IMR-90 (cell line): ENCODE results near the gene RHBDF2. TPM values are rescaled to one million over a fixed set of nuclear protein-coding genes. Genes with fewer than 3 reads are reported as not detected.

ENCODE experiments used
- ATAC-seq: fragments of 200-7000 bp; cut with Tn5 transposase; 2 replicates; pipeline ENCODE4 v1.9.1; 2020; ENCODE audit warnings: low read depth, mild to moderate bottlenecking, moderate library complexity
- BruUV-seq: library from RNA; stranded (reverse); fragments of 400-500 nt; replicated peaks from 2 replicates; lab custom pipeline; 2021; lab: Mats Ljungman, UMichigan
- CTCF ChIA-PET: fragments of 300-600 bp; formaldehyde crosslinking; extraction: SDS; loops from one replicate; lab custom pipeline; 2021; ENCODE audit warnings: antibody characterized with exemption; lab: Yijun Ruan, JAX
- POLR2A ChIA-PET: fragments of 300-600 bp; sonication (Branson Sonifier 250); formaldehyde crosslinking; loops from one replicate; lab custom pipeline; 2022; ENCODE audit warnings: antibody characterized with exemption; ENCODE audit not compliant: unreplicated experiment; lab: Charles Lee
- DNase-seq: peaks from one replicate; pipeline ENCODE4 v3.0.0; 2013
- H2AFZ ChIP-seq: replicated peaks from 2 replicates; pipeline ENCODE3; 2013; ENCODE audit warnings: low read length, mild to moderate bottlenecking; ENCODE audit not compliant: poor library complexity
- H2AK5ac ChIP-seq: 2 replicates; pipeline ENCODE4 v1.6.1; 2013; ENCODE audit warnings: low read depth, low read length, inconsistent platforms
- H2AK9ac ChIP-seq: replicated peaks from 2 replicates; pipeline ENCODE3; 2013; ENCODE audit warnings: mild to moderate bottlenecking, low read depth, low read length, moderate library complexity; ENCODE audit not compliant: poor library complexity
- H2BK120ac ChIP-seq: 2 replicates; pipeline ENCODE4 v1.6.1; 2013; ENCODE audit warnings: low read depth, low read length, inconsistent platforms
- H2BK15ac ChIP-seq: 3 replicates; pipeline ENCODE4 v1.6.1; 2013; ENCODE audit warnings: low read depth, low read length, inconsistent platforms
- H2BK20ac ChIP-seq: 2 replicates; pipeline ENCODE4 v1.6.1; 2013; ENCODE audit warnings: low read depth, mild to moderate bottlenecking, inconsistent platforms, low read length, moderate library complexity
- H2BK5ac ChIP-seq: 2 replicates; pipeline ENCODE4 v1.6.1; 2013; ENCODE audit warnings: mild to moderate bottlenecking, low read depth, low read length, inconsistent platforms; ENCODE audit not compliant: poor library complexity, severe bottlenecking
- H3K14ac ChIP-seq: replicated peaks from 2 replicates; pipeline ENCODE4 v1.6.1; 2013; ENCODE audit warnings: low read depth, low read length, inconsistent platforms
- H3K18ac ChIP-seq: 2 replicates; pipeline ENCODE4 v1.6.1; 2013; ENCODE audit warnings: low read depth, low read length, control low read depth
- H3K23ac ChIP-seq: 2 replicates; pipeline ENCODE4 v1.6.1; 2013; ENCODE audit warnings: low read depth, low read length, inconsistent platforms
- H3K27ac ChIP-seq: 2 replicates; pipeline ENCODE4 v1.5.1; 2013; ENCODE audit warnings: mild to moderate bottlenecking, control low read depth, low read length; ENCODE audit not compliant: insufficient read depth
- H3K27me3 ChIP-seq: 2 replicates; pipeline ENCODE4 v1.6.1; 2013; ENCODE audit warnings: low read length; ENCODE audit not compliant: control insufficient read depth, insufficient read depth
- H3K36me3 ChIP-seq: 2 replicates; pipeline ENCODE4 v1.6.1; 2013; ENCODE audit warnings: low read length, mixed read lengths; ENCODE audit not compliant: control insufficient read depth, insufficient read depth
- H3K4ac ChIP-seq: 2 replicates; pipeline ENCODE4 v1.6.1; 2013; ENCODE audit warnings: low read depth, low read length, inconsistent platforms
- H3K4me1 ChIP-seq: 2 replicates; pipeline ENCODE4 v1.6.1; 2013; ENCODE audit warnings: low read length, mixed read lengths; ENCODE audit not compliant: control insufficient read depth, insufficient read depth
- H3K4me2 ChIP-seq: 2 replicates; pipeline ENCODE4 v1.6.1; 2013; ENCODE audit warnings: low read depth, mild to moderate bottlenecking, control low read depth, low read length, moderate library complexity
- H3K4me3 ChIP-seq: 2 replicates; pipeline ENCODE4 v1.5.1; 2013; ENCODE audit warnings: low read depth, mild to moderate bottlenecking, control low read depth, low read length, moderate library complexity; ENCODE audit not compliant: insufficient read depth
- H3K56ac ChIP-seq: 2 replicates; pipeline ENCODE4 v1.6.1; 2013; ENCODE audit warnings: low read length, inconsistent platforms; ENCODE audit not compliant: insufficient read depth; ENCODE audit errors: extremely low read depth
- H3K79me1 ChIP-seq, 2 experiments: 2 replicates each; pipeline ENCODE4 v1.6.1; 2013; ENCODE audit warnings: low read length in 2 of 2, inconsistent platforms in 1 of 2, low read depth in 1 of 2
- H3K9ac ChIP-seq: 2 replicates; pipeline ENCODE4 v1.6.1; 2013; ENCODE audit warnings: low read depth, low read length, control low read depth
- H3K9me1 ChIP-seq: 2 replicates; pipeline ENCODE4 v1.6.1; 2013; ENCODE audit warnings: low read length, inconsistent platforms; ENCODE audit not compliant: insufficient read depth
- H3K9me3 ChIP-seq: 2 replicates; pipeline ENCODE4 v1.6.1; 2013; ENCODE audit warnings: low read length; ENCODE audit not compliant: control insufficient read depth, insufficient read depth
- H4K20me1 ChIP-seq: 2 replicates; pipeline ENCODE4 v1.6.1; 2013; ENCODE audit warnings: low read length, inconsistent platforms; ENCODE audit not compliant: insufficient read depth
- H4K5ac ChIP-seq: 2 replicates; pipeline ENCODE4 v1.6.1; 2013; ENCODE audit warnings: mild to moderate bottlenecking, low read depth, low read length, control low read depth
- H4K8ac ChIP-seq, 2 experiments: 2 replicates each; pipeline ENCODE4 v1.6.1; 2013; ENCODE audit warnings: low read depth in 2 of 2, low read length in 2 of 2, control low read depth in 1 of 2, inconsistent platforms in 1 of 2
- H4K91ac ChIP-seq: 2 replicates; pipeline ENCODE4 v1.6.1; 2013; ENCODE audit warnings: low read depth, low read length, inconsistent platforms; ENCODE audit not compliant: insufficient read depth
- BHLHE40 ChIP-seq: fragments of 150-350 bp; IDR thresholded peaks from 2 replicates; pipeline ENCODE4 v1.6.1; 2016; ENCODE audit warnings: mild to moderate bottlenecking, low read depth, low read length
- CEBPB ChIP-seq: IDR thresholded peaks from 2 replicates; pipeline ENCODE4 v1.6.1; 2012; ENCODE audit warnings: low read depth, low read length, improper control_type of control experiment
- CHD1 ChIP-seq: IDR thresholded peaks from 2 replicates; pipeline ENCODE4 v1.6.1; 2012; ENCODE audit warnings: low read depth, low read length, improper control_type of control experiment
- CTCF ChIP-seq: conservative IDR thresholded peaks from 2 replicates; pipeline ENCODE4 v1.5.1; 2012; ENCODE audit warnings: mild to moderate bottlenecking, low read depth, low read length, improper control_type of control experiment
- ELK1 ChIP-seq: fragments of 150-350 bp; IDR thresholded peaks from 2 replicates; pipeline ENCODE4 v1.6.1; 2016; ENCODE audit warnings: low read depth, mild to moderate bottlenecking, low read length, moderate library complexity, borderline replicate concordance
- FOS ChIP-seq: fragments of 150-350 bp; IDR thresholded peaks from 2 replicates; pipeline ENCODE4 v1.6.1; 2016; ENCODE audit warnings: low read depth, low read length
- MAFK ChIP-seq: IDR thresholded peaks from 2 replicates; pipeline ENCODE4 v1.6.1; 2012; ENCODE audit warnings: low read depth, low read length, improper control_type of control experiment
- MAZ ChIP-seq: IDR thresholded peaks from 2 replicates; pipeline ENCODE4 v1.6.1; 2012; ENCODE audit warnings: low read depth, mild to moderate bottlenecking, low read length, improper control_type of control experiment, moderate library complexity, borderline replicate concordance
- MXI1 ChIP-seq: IDR thresholded peaks from 2 replicates; pipeline ENCODE4 v1.6.1; 2012; ENCODE audit warnings: low read depth, mild to moderate bottlenecking, low read length, moderate library complexity, borderline replicate concordance
- NFE2L2 ChIP-seq: fragments of 150-350 bp; IDR thresholded peaks from 2 replicates; pipeline ENCODE4 v1.6.1; 2016; ENCODE audit warnings: low read depth, mild to moderate bottlenecking, low read length
- POLR2A ChIP-seq: IDR thresholded peaks from 2 replicates; pipeline ENCODE4 v1.6.1; 2012; ENCODE audit warnings: mild to moderate bottlenecking, low read depth, low read length
- RAD21 ChIP-seq: IDR thresholded peaks from 2 replicates; pipeline ENCODE4 v1.6.1; 2012; ENCODE audit warnings: low read length, improper control_type of control experiment
- RCOR1 ChIP-seq: IDR thresholded peaks from 2 replicates; pipeline ENCODE4 v1.6.1; 2012; ENCODE audit warnings: mild to moderate bottlenecking, low read length, improper control_type of control experiment; ENCODE audit not compliant: insufficient replicate concordance
- RFX5 ChIP-seq: IDR thresholded peaks from 2 replicates; pipeline ENCODE4 v1.8.0; 2012; ENCODE audit warnings: low read depth, mild to moderate bottlenecking, low read length, moderate library complexity
- SMC3 ChIP-seq: fragments of 150-350 bp; IDR thresholded peaks from 2 replicates; pipeline ENCODE4 v1.6.1; 2016; ENCODE audit warnings: low read depth, mild to moderate bottlenecking, antibody characterized with exemption, low read length, moderate library complexity
- USF2 ChIP-seq: fragments of 150-350 bp; IDR thresholded peaks from 2 replicates; pipeline ENCODE4 v1.6.1; 2017; ENCODE audit warnings: mild to moderate bottlenecking, antibody characterized with exemption, low read length, low read depth
- WGBS, 2 experiments: methylation state at CpG; one replicate each; pipeline versions ENCODE4 v1.1.5 to v1.1.7; 2013; ENCODE audit warnings: missing lambda C conversion rate in 2 of 2; ENCODE audit not compliant: insufficient read length in 1 of 2; ENCODE audit errors: extremely low coverage in 2 of 2; 5-methylcytosine and 5-hydroxymethylcytosine counted together
- dilution Hi-C: fragments of 300-500 bp; cut with HindIII; formaldehyde crosslinking; loops from one replicate; pipeline ENCODE4 v1.14.3; 2018; ENCODE audit warnings: low sequenced_read_pairs; ENCODE audit not compliant: unreplicated experiment
- in situ Hi-C: fragments of 300-500 bp; cut with MboI; formaldehyde crosslinking; loops from 3 replicates; pipeline ENCODE4 v1.14.3; 2019; ENCODE audit warnings: low sequenced_read_pairs, inconsistent platforms, mixed read lengths
- intact Hi-C: fragments of 100-400 bp; cut with micrococcal nuclease; formaldehyde crosslinking; loops from 2 replicates; pipeline ENCODE4 v1.10.0; 2022
- polyA plus RNA-seq, 3 experiments: library from polyadenylated mRNA; depleted of rRNA; stranded (reverse); fragments of >200 nt; gene quantifications; 2 replicates each; pipeline ENCODE4 v1.2.3, GENCODE V29; 2012; ENCODE audit warnings: low replicate concordance in 1 of 3
- total RNA-seq: library from RNA; depleted of rRNA; stranded (reverse); fragments of >200 nt; gene quantifications from 2 replicates; pipeline ENCODE4 v1.2.3, GENCODE V29; 2012

RHBDF2 gene
- total and polyA plus RNA-seq, 2 of the 4 experiments (the other 2 are of a cell fraction) = 1.3 to 8.3 TPM

GRCh38 chr17:76434870-76435269, 66.4 kb downstream of the RHBDF2 start:
- H3K36me3 ChIP-seq = peaks cover 4% of the 10 kb centered on the region; the same call in 1 of the 2 replicates
- no peak overlapping the region for H3K14ac ChIP-seq
- POLR2A ChIA-PET = no interaction called here
- H4K91ac ChIP-seq = no peak overlapping the region
- no peaks in the 10 kb centered on the region for H3K27me3 ChIP-seq
- H3K4ac ChIP-seq = no peak overlapping the region
- peaks cover 20% of the 10 kb centered on the region for H3K4me1 ChIP-seq
- H2BK20ac ChIP-seq = no peak overlapping the region
- H3K9me1 ChIP-seq = peaks cover 35% of the 10 kb centered on the region
- in situ Hi-C loops = no loop called here
- H3K9ac ChIP-seq = no peak overlapping the region
- no peak overlapping the region for H2BK5ac ChIP-seq
- H4K20me1 ChIP-seq = peaks cover 80% of the 10 kb centered on the region
- H2AK5ac ChIP-seq = no peak overlapping the region
- DNase-seq (no peak), ATAC-seq (no peak)
- intact Hi-C loops = no loop called here
- H4K8ac ChIP-seq = no peak overlapping the region
- no peak overlapping the region for H2BK120ac ChIP-seq
- H3K56ac ChIP-seq = no peak overlapping the region
- no peak overlapping the region for H2AK9ac ChIP-seq
- peaks cover 48 to 87% of the 10 kb centered on the region in 2 experiments for H3K79me1 ChIP-seq
- no peak overlapping the region for H3K18ac ChIP-seq
- dilution Hi-C loops = no loop called here
- H3K9me3 ChIP-seq = no peaks in the 10 kb centered on the region
- WGBS, 2 experiments = no CpG with 5 or more reads among the region's 7 CpGs
- H2AFZ ChIP-seq = no peak overlapping the region
- no TSS peak for BruUV-seq
- no peak overlapping the region for H3K4me2 ChIP-seq
- CTCF ChIA-PET = interaction anchor here (1.3 kb wide), 2 partner anchors 12 to 17 kb away, joined by 3 read pairs; no protein-coding TSS in a partner anchor
- no peak overlapping the region for H3K23ac ChIP-seq
- no peak overlapping the region for H3K4me3 ChIP-seq
- H4K5ac ChIP-seq = no peak overlapping the region
- no peak overlapping the region for H3K27ac ChIP-seq
- TF ChIP-seq SMC3 (no peak), ELK1 (no peak), RFX5 (no peak), CHD1 (no peak), RAD21 (no peak), POLR2A (no peak), MAZ (no peak), CTCF (no peak), CEBPB (no peak), RCOR1 (no peak), FOS (no peak), MAFK (no peak), USF2 (no peak), BHLHE40 (no peak), NFE2L2 (no peak), MXI1 (no peak)
- no peak overlapping the region for H2BK15ac ChIP-seq
